ENCODE measurements around the gene PTPRN2.

GRCh38 chr7:157856873-157857577 lies 730.6 kb downstream of the PTPRN2 start:
- TF ChIP-seq CTCF (IDR thresholded peaks at IDR 0.05) (no peak), POLR2A (IDR thresholded peaks at IDR 0.05) (no peak), POLR2AphosphoS5 (IDR thresholded peaks at IDR 0.05) (no peak)
